ENCODE results near the gene STOML1. TPM values are rescaled to one million over a fixed set of nuclear protein-coding genes. Genes with fewer than 3 reads are reported as not detected.

The STOML1 gene
- polyA plus RNA-seq, 2 of the 4 experiments (the other 2 are of a cell fraction), result 4.3 to 4.9 TPM

- WGBS (ENCODE audit: missing lambda C conversion rate), result 94% methylated on average over 1 of the region's 1 CpG
- peak overlapping the region in 1 of 2 experiments; percentile 35; a peak in 1 of 6 replicates for H3K27ac ChIP-seq
Measured at GRCh38 chr15:73986776-73987056, 5.4 kb downstream of the STOML1 start.

GRCh38 chr15:73986055-73986775 is 5.9 kb downstream of the STOML1 start:
- Histone ChIP-seq H3K9me3 (no peaks in the 10 kb centered on the region), H3K4me2 (no peak overlapping the region), H3K4me1 (peaks cover 41% of the 10 kb centered on the region), H3K4me3 (no peak overlapping the region), H3K27ac (no peak overlapping the region)
- 60% methylated on average over 3 of the region's 7 CpGs for WGBS (ENCODE audit: missing lambda C conversion rate)
- no peak for DNase-seq (ENCODE audit: low read depth in 1 of 2, low spot score in 1 of 2)
- POLR2A ChIA-PET, result no interaction called here
- no peak for FAIRE-seq
- no peak for TF ChIP-seq HES2 (IDR thresholded peaks at IDR 0.05)
- no peak for TF ChIP-seq NFE2L2 (conservative IDR thresholded peaks at IDR 0.05; ENCODE audit: low read length)
- TF ChIP-seq ZFP36 (IDR thresholded peaks at IDR 0.05; ENCODE audit: borderline replicate concordance, partially characterized antibody), result no peak
- no peak for TF ChIP-seq POLR2AphosphoS2 (conservative IDR thresholded peaks at IDR 0.05; ENCODE audit: low read length)
- CTCF ChIA-PET, result interaction anchor here (1.2 to 6.5 kb wide), 4 partner anchors 13 to 51 kb away, joined by 3 to 46 read pairs (median 6); no protein-coding TSS in a partner anchor
- ATAC-seq, result no peak

More at GRCh38 chr15:73986776-73987056, 5.4 kb downstream of the STOML1 start:
- DNase-seq (ENCODE audit: low read depth in 1 of 2, low spot score in 1 of 2) (no peak), FAIRE-seq (no peak), ATAC-seq (no peak)
- TF ChIP-seq POLR2A (IDR thresholded peaks at IDR 0.05; ENCODE audit: low read length), result no peak
- no peak for TF ChIP-seq BHLHE40 (IDR thresholded peaks at IDR 0.05; ENCODE audit: low read depth, low read length)
- no peak for TF ChIP-seq EHMT2 (IDR thresholded peaks at IDR 0.05; ENCODE audit: low read depth)
- no peak for TF ChIP-seq POLR2AphosphoS2 (conservative IDR thresholded peaks at IDR 0.05; ENCODE audit: low read length)
- no peak for TF ChIP-seq PHF8 (IDR thresholded peaks at IDR 0.05; ENCODE audit: borderline replicate concordance, low read depth)
- no peak for TF ChIP-seq JUN (IDR thresholded peaks at IDR 0.05)
- no peak for TF ChIP-seq ZC3H11A (IDR thresholded peaks at IDR 0.05)
- TF ChIP-seq TFCP2L1 (CRISPR knock-in tag; IDR thresholded peaks at IDR 0.05), result no peak
- TF ChIP-seq HMGXB4 (CRISPR knock-in tag; IDR thresholded peaks at IDR 0.05; ENCODE audit: borderline replicate concordance), result no peak
- no peak for TF ChIP-seq TP53 (CRISPR knock-in tag; IDR thresholded peaks at IDR 0.05)
- no peak for TF ChIP-seq ELK1 (IDR thresholded peaks at IDR 0.05; ENCODE audit: low read depth, low read length)
- H3K4me2 ChIP-seq, result no peak overlapping the region
- ChIA-PET POLR2A (no interaction called here), CTCF (interaction anchor here (1.2 to 6.5 kb wide), 3 partner anchors 14 to 36 kb away, joined by 3 to 46 read pairs (median 4); no protein-coding TSS in a partner anchor)
- H3K4me3 ChIP-seq, result no peak overlapping the region
- peaks cover 44% of the 10 kb centered on the region for H3K4me1 ChIP-seq
- H3K9me3 ChIP-seq, result no peaks in the 10 kb centered on the region

- H3K4me3 ChIP-seq, result no peak overlapping the region
- ChIA-PET CTCF (interaction anchor here (0.8 to 6.5 kb wide), 5 partner anchors 12 to 52 kb away, joined by 3 to 46 read pairs (median 4); no protein-coding TSS in a partner anchor), POLR2A (no interaction called here)
- FAIRE-seq (no peak), DNase-seq (ENCODE audit: low read depth in 1 of 2, low spot score in 1 of 2) (no peak), ATAC-seq (no peak)
- H3K4me1 ChIP-seq, result peaks cover 39% of the 10 kb centered on the region
- WGBS (ENCODE audit: missing lambda C conversion rate), result 68% methylated on average over 4 of the region's 13 CpGs
- H3K9me3 ChIP-seq, result no peaks in the 10 kb centered on the region
- H3K27ac ChIP-seq, result no peak overlapping the region
- no peak overlapping the region for H3K4me2 ChIP-seq
- no peak for TF ChIP-seq HES2 (IDR thresholded peaks at IDR 0.05)
- no peak for TF ChIP-seq JUNB (IDR thresholded peaks at IDR 0.05)
- TF ChIP-seq CHD2 (IDR thresholded peaks at IDR 0.05; ENCODE audit: low read length, partially characterized antibody), result no peak
- no peak for TF ChIP-seq E2F6 (IDR thresholded peaks at IDR 0.05; ENCODE audit: borderline replicate concordance, low read depth)
- TF ChIP-seq HOXA7 (CRISPR knock-in tag; IDR thresholded peaks at IDR 0.05), result no peak
- no peak for TF ChIP-seq RNF2 (IDR thresholded peaks at IDR 0.05; ENCODE audit: borderline replicate concordance, low read depth)
- no peak for TF ChIP-seq KDM1A (IDR thresholded peaks at IDR 0.05; ENCODE audit: low read depth)
- TF ChIP-seq CBX8 (IDR thresholded peaks at IDR 0.05), result no peak
- no peak for TF ChIP-seq MAX (IDR thresholded peaks at IDR 0.05)
- no peak for TF ChIP-seq ZC3H11A (IDR thresholded peaks at IDR 0.05)
- no peak for TF ChIP-seq CHD4 (IDR thresholded peaks at IDR 0.05; ENCODE audit: borderline replicate concordance)
- no peak for TF ChIP-seq HEYL (CRISPR knock-in tag; IDR thresholded peaks at IDR 0.05)
- TF ChIP-seq HOXB13 (CRISPR knock-in tag; IDR thresholded peaks at IDR 0.05; ENCODE audit: low read depth), result no peak
- TF ChIP-seq FOSL2 (IDR thresholded peaks at IDR 0.05), result no peak
- no peak for TF ChIP-seq FOSL2 (CRISPR knock-in tag; IDR thresholded peaks at IDR 0.05)
- TF ChIP-seq USF2 (IDR thresholded peaks at IDR 0.05), result no peak
- no peak for TF ChIP-seq MAZ (IDR thresholded peaks at IDR 0.05; ENCODE audit: borderline replicate concordance, low read depth, low read length)
Measured at GRCh38 chr15:73985101-73985873, 6.8 kb downstream of the STOML1 start.
